ENCODE data around the gene ANKRD13C.

DNA sequence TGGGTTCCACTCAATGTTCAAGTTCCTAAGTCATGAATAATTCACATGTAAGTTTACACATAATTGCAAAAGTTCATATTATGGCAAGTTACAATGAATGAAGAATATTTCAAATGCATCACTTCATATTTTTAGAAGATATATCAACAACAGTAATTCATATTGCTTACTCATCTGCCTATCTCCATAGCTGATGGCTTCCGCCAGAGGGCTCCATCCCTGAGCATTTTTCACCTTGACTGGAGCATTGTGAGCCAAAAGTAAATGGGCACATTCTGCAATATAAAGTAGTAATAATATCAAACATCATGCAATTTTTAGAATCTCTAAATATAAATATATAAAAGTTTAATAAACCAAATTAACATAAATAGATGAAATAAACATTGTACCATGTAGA, 29.8 kb downstream of the ANKRD13C start:
- TF ChIP-seq CTCF (conservative IDR thresholded peaks at IDR 0.05): no peak
- no peak for TF ChIP-seq EZH2 (IDR thresholded peaks at IDR 0.05; ENCODE audit: low read depth)

All from PC-9 (cell line).